Sigmoid colon (tissue), 7 donors: ENCODE measurements around the gene PNRC1. TPM values are rescaled to one million over a fixed set of nuclear protein-coding genes. Genes with fewer than 3 reads are reported as not detected.

Experiments
- DNase-seq: peaks from one replicate; pipeline ENCODE4 v3.0.0-alpha.2; 2019
- H3K27ac ChIP-seq, 4 donors: fragments of 200-600 bp; sonication (generic); one replicate each; pipeline ENCODE4 v1.5.1; 2016 to 2019; ENCODE audit warnings: mild to moderate bottlenecking in 1 of 4
- H3K27me3 ChIP-seq, 3 donors: fragments of 200-600 bp; sonication (generic); one replicate each; pipeline ENCODE4 v1.5.1; 2019; ENCODE audit warnings: mild to moderate bottlenecking in 1 of 3
- H3K36me3 ChIP-seq, 4 donors: fragments of 200-600 bp; sonication (generic); one replicate each; pipeline ENCODE4 v1.5.1; 2016 to 2019
- H3K4me1 ChIP-seq, 4 donors: fragments of 200-600 bp; sonication (generic); one replicate each; pipeline ENCODE4 v1.5.1; 2017 to 2019
- H3K4me3 ChIP-seq, 4 donors: fragments of 200-600 bp; sonication (generic); one replicate each; pipeline ENCODE4 v1.5.1; 2017 to 2019; ENCODE audit warnings: mild to moderate bottlenecking in 2 of 4, moderate library complexity in 1 of 4
- H3K9me3 ChIP-seq, 4 donors: fragments of 200-600 bp in 3 of 4; sonication (generic) in 3 of 4; one replicate each; pipeline versions ENCODE4 v1.5.1 to v1.6.1; 2013 to 2019
- EP300 ChIP-seq, 4 donors: sonication (generic); formaldehyde crosslinking; IDR thresholded peaks; one replicate each; pipeline ENCODE4 v1.6.1; 2017; ENCODE audit warnings: antibody characterized with exemption in 4 of 4
- POLR2A ChIP-seq, 2 donors: fragments of 450-650 bp; IDR thresholded peaks; one replicate each; pipeline ENCODE4 v1.6.1; 2016; ENCODE audit warnings: antibody characterized with exemption in 2 of 2, mild to moderate bottlenecking in 2 of 2, moderate library complexity in 2 of 2
- POLR2AphosphoS5 ChIP-seq, 4 donors: sonication (generic); formaldehyde crosslinking; IDR thresholded peaks; one replicate each; pipeline ENCODE4 v1.6.1; 2017; ENCODE audit warnings: antibody characterized with exemption in 4 of 4
- WGBS, 2 donors: extraction: QIAGEN DNeasy Blood & Tissue Kit; methylation state at CpG; one replicate each; pipeline ENCODE4 v1.1.7; 2013; 5-methylcytosine and 5-hydroxymethylcytosine counted together
- intact Hi-C: fragments of 100-400 bp; cut with DNase I; formaldehyde crosslinking; loops from one replicate; pipeline ENCODE4 v1.15.1; 2023
- polyA plus RNA-seq, 3 donors: library from polyadenylated mRNA; stranded (reverse); fragments of 200-250 nt; gene quantifications; one replicate each; pipeline ENCODE4 v1.2.3, GENCODE V29; 2013
- total RNA-seq, 4 donors: library from RNA; depleted of rRNA; stranded (reverse); fragments of >200 nt; gene quantifications; one replicate each; pipeline ENCODE4 v1.1.0, GENCODE V29; 2016
- TF ChIP-seq, protein P1 (sequence below), 4 experiments: fragments of 450-650 bp in 3 of 4; fragments of 200-600 bp in 1 of 4; IDR thresholded peaks; one replicate each; pipeline ENCODE4 v1.5.1; 2016 to 2019; ENCODE audit warnings: antibody characterized with exemption in 4 of 4, mild to moderate bottlenecking in 3 of 4, moderate library complexity in 2 of 4
- donor health status: healthy with polysubstance abuse.
- donor health status: Bipolar disorder and iron deficiency.
- donor health status: healthy.

Gene PNRC1
- total and polyA plus RNA-seq, 7 donors: 44.2 to 349 (median 211) TPM

DNA sequence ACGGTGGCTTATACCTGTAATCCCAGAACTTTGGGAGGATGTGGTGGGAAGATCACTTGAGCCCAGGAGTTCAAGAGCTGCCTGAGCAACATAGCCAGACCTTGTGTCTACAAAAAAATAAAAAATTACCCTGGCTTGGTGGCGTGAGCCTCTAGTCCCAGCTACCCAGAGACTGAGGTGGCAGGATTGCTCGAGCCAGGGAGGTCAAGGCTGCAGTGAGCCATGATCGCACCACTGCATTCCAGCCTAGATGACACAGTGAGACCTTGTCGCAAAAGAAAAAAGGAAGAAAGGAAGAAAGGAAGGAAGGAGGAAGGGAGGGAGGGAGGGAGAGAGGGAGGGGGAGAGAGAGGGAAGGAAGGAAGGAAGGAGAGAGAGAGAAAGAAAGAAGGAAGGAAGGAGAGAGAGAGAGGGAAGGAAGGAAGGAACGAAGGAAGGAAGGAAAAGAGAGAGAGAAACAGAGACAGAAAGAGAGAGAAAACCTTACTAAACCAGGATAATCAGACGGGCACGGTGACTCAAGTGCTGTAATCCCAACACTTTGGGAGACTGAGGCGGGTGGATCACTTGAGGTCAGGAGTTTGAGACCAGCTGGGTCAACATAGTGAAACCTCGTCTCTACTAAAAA is 10.9 kb upstream of the PNRC1 start:
- H3K9me3 ChIP-seq: no peaks in the 10 kb centered on the region
- intact Hi-C loops: no loop called here
- H3K4me3 ChIP-seq: no peak overlapping the region
- DNase-seq: no peak
- H3K4me1 ChIP-seq: peaks cover 0 to 21% (median 14%) of the 10 kb centered on the region in 4 donors
- H3K27me3 ChIP-seq: no peaks in the 10 kb centered on the region
- no peak overlapping the region for H3K27ac ChIP-seq
- 90 to 93% methylated on average over 10 of the region's 10 CpGs for WGBS, 2 donors
- no peaks in the 10 kb centered on the region for H3K36me3 ChIP-seq
- TF ChIP-seq POLR2A (IDR thresholded peaks at IDR 0.05) (no peak), EP300 (IDR thresholded peaks at IDR 0.05) (no peak), POLR2AphosphoS5 (IDR thresholded peaks at IDR 0.05) (no peak)
- TF ChIP-seq, protein P1, sequence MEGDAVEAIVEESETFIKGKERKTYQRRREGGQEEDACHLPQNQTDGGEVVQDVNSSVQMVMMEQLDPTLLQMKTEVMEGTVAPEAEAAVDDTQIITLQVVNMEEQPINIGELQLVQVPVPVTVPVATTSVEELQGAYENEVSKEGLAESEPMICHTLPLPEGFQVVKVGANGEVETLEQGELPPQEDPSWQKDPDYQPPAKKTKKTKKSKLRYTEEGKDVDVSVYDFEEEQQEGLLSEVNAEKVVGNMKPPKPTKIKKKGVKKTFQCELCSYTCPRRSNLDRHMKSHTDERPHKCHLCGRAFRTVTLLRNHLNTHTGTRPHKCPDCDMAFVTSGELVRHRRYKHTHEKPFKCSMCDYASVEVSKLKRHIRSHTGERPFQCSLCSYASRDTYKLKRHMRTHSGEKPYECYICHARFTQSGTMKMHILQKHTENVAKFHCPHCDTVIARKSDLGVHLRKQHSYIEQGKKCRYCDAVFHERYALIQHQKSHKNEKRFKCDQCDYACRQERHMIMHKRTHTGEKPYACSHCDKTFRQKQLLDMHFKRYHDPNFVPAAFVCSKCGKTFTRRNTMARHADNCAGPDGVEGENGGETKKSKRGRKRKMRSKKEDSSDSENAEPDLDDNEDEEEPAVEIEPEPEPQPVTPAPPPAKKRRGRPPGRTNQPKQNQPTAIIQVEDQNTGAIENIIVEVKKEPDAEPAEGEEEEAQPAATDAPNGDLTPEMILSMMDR (IDR thresholded peaks at IDR 0.05): no peak

DNA sequence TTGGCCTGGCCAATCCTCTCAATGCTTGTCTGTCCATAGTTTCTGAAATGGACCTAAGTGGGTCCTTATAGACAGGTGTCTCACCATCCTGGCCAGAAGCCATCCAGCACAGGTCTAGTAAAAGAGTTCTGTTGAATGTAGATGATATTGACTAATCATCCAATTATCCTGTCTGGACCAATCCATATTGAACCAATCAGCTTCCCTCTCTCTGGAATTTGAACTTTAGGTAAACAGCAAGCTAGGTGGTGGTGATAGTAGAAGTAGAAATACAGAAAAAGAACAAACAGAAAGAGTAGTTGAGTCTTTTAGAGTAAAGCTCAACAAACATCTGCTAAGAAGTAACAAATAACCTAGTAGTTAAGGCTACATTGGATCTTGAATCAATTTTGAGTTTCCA is 9.5 kb upstream of the PNRC1 start:
- no peaks in the 10 kb centered on the region for H3K36me3 ChIP-seq
- intact Hi-C loops: no loop called here
- no peak for TF ChIP-seq POLR2AphosphoS5 (IDR thresholded peaks at IDR 0.05)
- no peak for TF ChIP-seq POLR2A (IDR thresholded peaks at IDR 0.05)
- TF ChIP-seq, protein P1 (IDR thresholded peaks at IDR 0.05): no peak
- no peak for TF ChIP-seq EP300 (IDR thresholded peaks at IDR 0.05)
- no peaks in the 10 kb centered on the region for H3K27me3 ChIP-seq
- H3K27ac ChIP-seq: no peak overlapping the region
- peaks cover 0 to 21% (median 14%) of the 10 kb centered on the region in 4 donors for H3K4me1 ChIP-seq
- no peaks in the 10 kb centered on the region for H3K9me3 ChIP-seq
- no peak for DNase-seq
- H3K4me3 ChIP-seq: no peak overlapping the region

DNA sequence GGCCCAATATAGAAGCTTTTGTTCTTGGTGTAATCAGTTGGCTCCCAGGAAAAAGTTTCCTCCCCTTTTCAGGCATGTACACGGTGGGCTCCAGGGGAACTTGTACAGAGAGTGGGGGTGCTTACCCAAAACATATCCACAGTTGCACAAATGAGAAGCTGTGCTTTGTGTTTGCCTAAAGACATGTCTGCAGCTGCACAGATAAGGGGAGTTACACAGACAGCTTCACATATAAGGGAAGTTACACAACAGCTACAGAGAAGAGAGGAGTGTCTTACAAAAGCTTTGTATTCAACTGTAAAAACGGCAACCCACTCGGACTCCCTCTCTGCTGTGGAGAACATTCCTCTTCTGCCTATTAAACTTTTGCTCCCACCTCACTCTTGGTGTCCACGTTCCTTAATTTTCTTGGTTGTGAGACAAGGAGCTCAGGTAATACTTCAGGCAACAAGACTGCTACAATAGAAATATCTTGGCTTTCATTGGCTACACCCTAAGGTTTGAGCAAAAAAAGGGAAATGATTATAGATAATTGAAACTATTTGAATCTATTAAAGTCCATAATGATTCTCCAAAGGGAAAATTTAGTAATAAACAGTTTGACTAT is 7.4 kb upstream of the PNRC1 start:
- no peak for TF ChIP-seq EP300 (IDR thresholded peaks at IDR 0.05)
- TF ChIP-seq, protein P1 (IDR thresholded peaks at IDR 0.05): no peak
- TF ChIP-seq POLR2AphosphoS5 (IDR thresholded peaks at IDR 0.05): peak in 1 of 4 donors; percentile 36
- no peak for TF ChIP-seq POLR2A (IDR thresholded peaks at IDR 0.05)
- Histone ChIP-seq H3K27me3 (no peaks in the 10 kb centered on the region), H3K36me3 (no peaks in the 10 kb centered on the region), H3K27ac (peak overlapping the region; percentile 50 to 80 (median 67)), H3K4me3 (peak overlapping the region in 1 of 4 donors; percentile 19), H3K9me3 (no peaks in the 10 kb centered on the region), H3K4me1 (peaks cover 0 to 21% (median 14%) of the 10 kb centered on the region in 4 donors)
- intact Hi-C loops: no loop called here
- WGBS, 2 donors: 52 to 79% methylated on average over 4 of the region's 4 CpGs
- DNase-seq: no peak

DNA sequence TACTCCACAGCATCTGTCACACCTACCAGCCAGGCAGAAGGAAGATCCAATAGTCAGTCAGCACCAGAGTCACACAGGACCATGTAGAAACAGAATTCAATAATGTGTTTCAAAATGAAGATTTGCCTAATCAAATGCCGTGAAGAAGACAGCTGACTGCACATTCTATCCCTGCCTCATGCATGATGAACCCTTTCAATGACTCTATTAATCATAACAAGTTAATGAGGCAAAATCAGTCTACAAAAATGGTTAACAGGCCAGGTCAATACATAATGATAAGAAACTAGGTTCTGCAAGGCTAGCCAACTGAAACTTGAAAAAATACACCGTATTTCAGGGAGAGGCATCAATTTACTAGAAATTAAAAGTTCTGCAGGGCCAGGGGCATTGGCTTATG is 6.7 kb upstream of the PNRC1 start:
- DNase-seq: no peak
- no peaks in the 10 kb centered on the region for H3K9me3 ChIP-seq
- WGBS, 2 donors: 90 to 93% methylated on average over 2 of the region's 2 CpGs
- intact Hi-C loops: no loop called here
- no peak overlapping the region for H3K4me3 ChIP-seq
- H3K36me3 ChIP-seq: no peaks in the 10 kb centered on the region
- no peaks in the 10 kb centered on the region for H3K27me3 ChIP-seq
- peaks cover 0 to 26% (median 14%) of the 10 kb centered on the region in 4 donors for H3K4me1 ChIP-seq
- no peak for TF ChIP-seq EP300 (IDR thresholded peaks at IDR 0.05)
- TF ChIP-seq, protein P1 (IDR thresholded peaks at IDR 0.05): no peak
- H3K27ac ChIP-seq: peak overlapping the region in 3 of 4 donors; percentile 50 to 80 (median 71)
